Measurements from ENCODE around the gene RCC2. TPM values are rescaled to one million over a fixed set of nuclear protein-coding genes. Genes with fewer than 3 reads are reported as not detected.

RCC2 gene
- total RNA-seq, 1 donor from 2014 or later, result 10.9 TPM

GRCh38 chr1:17392199-17392740 lies 47.2 kb downstream of the RCC2 start:
- no peak for TF ChIP-seq CTCF (IDR thresholded peaks at IDR 0.05; ENCODE audit: borderline replicate concordance)

GRCh38 chr1:17381161-17381560 lies 58.3 kb downstream of the RCC2 start:
- TF ChIP-seq CTCF (IDR thresholded peaks at IDR 0.05; ENCODE audit: borderline replicate concordance), result no peak
- no peak for DNase-seq
- Histone ChIP-seq H3K27me3 (ENCODE audit: low read depth) (peaks cover 84% of the 10 kb centered on the region), H3K9me3 (replicated peaks) (no peaks in the 10 kb centered on the region), H3K36me3 (no peaks in the 10 kb centered on the region), H3K27ac (replicated peaks) (no peak overlapping the region), H3K4me1 (no peaks in the 10 kb centered on the region), H3K4me3 (no peak overlapping the region)
- intact Hi-C loops (cut with micrococcal nuclease), result no loop called here

More at GRCh38 chr1:17392199-17392740, 47.2 kb downstream of the RCC2 start:
- H3K27ac ChIP-seq (replicated peaks), result no peak overlapping the region
- peaks cover 49% of the 10 kb centered on the region for H3K27me3 ChIP-seq (ENCODE audit: low read depth)
- no peak for DNase-seq
- H3K9me3 ChIP-seq (replicated peaks), result no peaks in the 10 kb centered on the region
- intact Hi-C loops (cut with micrococcal nuclease), result no loop called here
- no peak overlapping the region for H3K4me3 ChIP-seq
- H3K4me1 ChIP-seq, result no peaks in the 10 kb centered on the region
- no peaks in the 10 kb centered on the region for H3K36me3 ChIP-seq

- Histone ChIP-seq H3K27me3 (ENCODE audit: low read depth) (peaks cover 95% of the 10 kb centered on the region), H3K36me3 (no peaks in the 10 kb centered on the region), H3K4me3 (no peak overlapping the region), H3K27ac (replicated peaks) (no peak overlapping the region), H3K9me3 (replicated peaks) (no peaks in the 10 kb centered on the region), H3K4me1 (no peaks in the 10 kb centered on the region)
- intact Hi-C loops (cut with micrococcal nuclease), result no loop called here
- no peak for TF ChIP-seq CTCF (IDR thresholded peaks at IDR 0.05; ENCODE audit: borderline replicate concordance)
- DNase-seq, result no peak
Observed at GRCh38 chr1:17377325-17377953, 62.0 kb downstream of the RCC2 start.

- peaks cover 96% of the 10 kb centered on the region for H3K27me3 ChIP-seq (ENCODE audit: low read depth)
- H3K4me1 ChIP-seq, result no peaks in the 10 kb centered on the region
- no peaks in the 10 kb centered on the region for H3K9me3 ChIP-seq (replicated peaks)
- H3K4me3 ChIP-seq, result no peak overlapping the region
- H3K36me3 ChIP-seq, result no peaks in the 10 kb centered on the region
- intact Hi-C loops (cut with micrococcal nuclease), result no loop called here
- DNase-seq, result no peak
- TF ChIP-seq CTCF (IDR thresholded peaks at IDR 0.05; ENCODE audit: borderline replicate concordance), result no peak
- H3K27ac ChIP-seq (replicated peaks), result no peak overlapping the region
Observed at GRCh38 chr1:17375651-17376050, 63.8 kb downstream of the RCC2 start.

- no peaks in the 10 kb centered on the region for H3K36me3 ChIP-seq
- intact Hi-C loops (cut with micrococcal nuclease), result no loop called here
- no peak for TF ChIP-seq CTCF (IDR thresholded peaks at IDR 0.05; ENCODE audit: borderline replicate concordance)
- no peaks in the 10 kb centered on the region for H3K9me3 ChIP-seq (replicated peaks)
- H3K27ac ChIP-seq (replicated peaks), result no peak overlapping the region
- no peaks in the 10 kb centered on the region for H3K4me1 ChIP-seq
- H3K4me3 ChIP-seq, result no peak overlapping the region
- no peak for DNase-seq
- H3K27me3 ChIP-seq (ENCODE audit: low read depth), result peaks cover 97% of the 10 kb centered on the region
Observed at GRCh38 chr1:17372955-17373354, 66.5 kb downstream of the RCC2 start.

All from left ventricle myocardium inferior (tissue), 1 donor.